ENCODE measurements around the gene THOC1. TPM values are rescaled to one million over a fixed set of nuclear protein-coding genes. Genes with fewer than 3 reads are reported as not detected.

The THOC1 gene
- total RNA-seq, 2 donors from 2014 or later = 81.8 to 99.6 TPM

- peaks cover 87% of the 10 kb centered on the region for H3K36me3 ChIP-seq (ENCODE audit: control insufficient read depth, insufficient read depth, low read length)
- 94% methylated on average over 2 of the region's 2 CpGs; no CpG with 5 or more reads in 1 of the 2 experiments for WGBS, 2 experiments (ENCODE audit: insufficient coverage in 1 of 2, insufficient read length in 1 of 2)
- H3K4me3 Mint-ChIP-seq = no peak overlapping the region
Measured at GRCh38 chr18:260547-260946, 7.3 kb downstream of the THOC1 start.

GRCh38 chr18:255171-255570 is 12.7 kb downstream of the THOC1 start:
- H3K4me3 Mint-ChIP-seq = no peak overlapping the region
- no peaks in the 10 kb centered on the region for H3K4me1 ChIP-seq (ENCODE audit: control insufficient read depth, insufficient read depth, low read length)
- H3K27me3 ChIP-seq (ENCODE audit: control insufficient read depth, insufficient read depth, low read length, poor library complexity, severe bottlenecking) = no peaks in the 10 kb centered on the region
- no peak overlapping the region for H3K9ac ChIP-seq (ENCODE audit: extremely low read depth, low read length, poor library complexity, severe bottlenecking)
- H3K36me3 ChIP-seq (ENCODE audit: control insufficient read depth, insufficient read depth, low read length) = peaks cover 92% of the 10 kb centered on the region
- peaks cover 65% of the 10 kb centered on the region for H3K36me3 Mint-ChIP-seq (ENCODE audit: low read depth)
- DNase-seq = no peak
- no peak overlapping the region for H3K4me3 ChIP-seq (ENCODE audit: low read length)
- 90 to 100% methylated on average over 4 of the region's 4 CpGs for WGBS, 2 experiments (ENCODE audit: insufficient coverage in 1 of 2, insufficient read length in 1 of 2)
- no peaks in the 10 kb centered on the region for H3K9me3 Mint-ChIP-seq
- H3K27ac ChIP-seq (ENCODE audit: low read depth, low read length) = no peak overlapping the region
- no peaks in the 10 kb centered on the region for H3K27me3 Mint-ChIP-seq (ENCODE audit: insufficient read depth)
- H3K27ac Mint-ChIP-seq = no peak overlapping the region
- no peaks in the 10 kb centered on the region for H3K9me3 ChIP-seq (ENCODE audit: control insufficient read depth, low read length)
- TF ChIP-seq CTCF (conservative IDR thresholded peaks at IDR 0.05) = no peak
- H3K4me1 Mint-ChIP-seq = peaks cover 2% of the 10 kb centered on the region

More at GRCh38 chr18:260547-260946, 7.3 kb downstream of the THOC1 start:
- Mint-ChIP-seq H3K27ac (no peak overlapping the region), H3K9me3 (no peaks in the 10 kb centered on the region), H3K27me3 (ENCODE audit: insufficient read depth) (no peaks in the 10 kb centered on the region), H3K36me3 (ENCODE audit: low read depth) (peaks cover 59% of the 10 kb centered on the region), H3K4me1 (no peaks in the 10 kb centered on the region)
- Histone ChIP-seq H3K27ac (ENCODE audit: low read depth, low read length) (no peak overlapping the region), H3K9ac (ENCODE audit: extremely low read depth, low read length, poor library complexity, severe bottlenecking) (no peak overlapping the region), H3K4me1 (ENCODE audit: control insufficient read depth, insufficient read depth, low read length) (no peaks in the 10 kb centered on the region), H3K9me3 (ENCODE audit: control insufficient read depth, low read length) (no peaks in the 10 kb centered on the region), H3K27me3 (ENCODE audit: control insufficient read depth, insufficient read depth, low read length, poor library complexity, severe bottlenecking) (no peaks in the 10 kb centered on the region), H3K4me3 (ENCODE audit: low read length) (no peak overlapping the region)
- no peak for DNase-seq
- TF ChIP-seq CTCF (conservative IDR thresholded peaks at IDR 0.05) = no peak

DNA sequence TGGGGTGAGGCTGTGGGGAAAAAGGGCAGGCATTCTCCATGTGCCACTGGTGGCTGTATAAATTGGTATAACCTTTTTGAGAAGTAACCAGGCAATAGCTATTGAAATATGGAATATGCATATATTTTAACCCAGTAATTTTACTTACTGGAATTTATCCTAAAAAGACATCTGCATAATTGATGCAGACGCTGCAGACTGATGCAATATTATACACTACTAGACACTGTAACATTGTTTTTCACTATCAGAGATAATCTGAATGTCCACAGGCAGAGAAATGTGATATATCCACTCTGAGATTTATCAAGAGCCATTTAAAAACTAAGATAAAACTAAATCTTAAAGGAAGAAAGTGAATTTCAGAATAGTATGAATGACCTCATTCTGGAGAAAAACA is 14.7 kb downstream of the THOC1 start:
- H3K4me1 ChIP-seq (ENCODE audit: control insufficient read depth, insufficient read depth, low read length) = no peaks in the 10 kb centered on the region
- H3K9ac ChIP-seq (ENCODE audit: extremely low read depth, low read length, poor library complexity, severe bottlenecking) = no peak overlapping the region
- H3K36me3 ChIP-seq (ENCODE audit: control insufficient read depth, insufficient read depth, low read length) = peaks cover 87% of the 10 kb centered on the region
- no peak overlapping the region for H3K27ac Mint-ChIP-seq
- TF ChIP-seq CTCF (conservative IDR thresholded peaks at IDR 0.05) = no peak
- H3K27me3 Mint-ChIP-seq (ENCODE audit: insufficient read depth) = no peaks in the 10 kb centered on the region
- no peaks in the 10 kb centered on the region for H3K9me3 ChIP-seq (ENCODE audit: control insufficient read depth, low read length)
- no peak overlapping the region for H3K4me3 ChIP-seq (ENCODE audit: low read length)
- no peak for DNase-seq
- peaks cover 2% of the 10 kb centered on the region for H3K4me1 Mint-ChIP-seq
- peaks cover 65% of the 10 kb centered on the region for H3K36me3 Mint-ChIP-seq (ENCODE audit: low read depth)
- H3K9me3 Mint-ChIP-seq = no peaks in the 10 kb centered on the region
- no peak overlapping the region for H3K27ac ChIP-seq (ENCODE audit: low read depth, low read length)
- 92 to 100% methylated on average over 1 of the region's 1 CpG for WGBS, 2 experiments (ENCODE audit: insufficient coverage in 1 of 2, insufficient read length in 1 of 2)
- no peaks in the 10 kb centered on the region for H3K27me3 ChIP-seq (ENCODE audit: control insufficient read depth, insufficient read depth, low read length, poor library complexity, severe bottlenecking)
- no peak overlapping the region for H3K4me3 Mint-ChIP-seq
